ENCODE results near the gene PTPRD.

DNA sequence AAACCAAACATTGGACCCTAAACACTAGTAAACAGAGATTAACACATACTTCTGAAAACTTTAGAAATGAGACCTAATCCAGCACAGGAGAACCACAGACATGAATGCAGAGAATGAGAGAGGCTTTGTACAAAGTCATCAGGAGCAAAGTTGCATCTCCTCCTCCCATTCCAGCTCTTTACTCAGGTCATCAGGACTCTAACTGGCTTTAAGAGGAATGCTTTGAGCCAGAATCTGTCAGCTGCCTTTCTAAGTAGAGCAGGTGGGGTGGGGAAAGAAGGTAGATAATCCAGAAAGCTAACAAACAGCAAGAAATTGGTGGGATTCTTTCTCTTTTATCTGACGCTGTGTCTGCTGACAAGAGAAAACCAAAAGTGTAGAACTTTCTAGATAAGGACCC lies 2230.5 kb downstream of the PTPRD start:
- no peak for TF ChIP-seq POLR2A (IDR thresholded peaks at IDR 0.05)
- TF ChIP-seq, protein P1, sequence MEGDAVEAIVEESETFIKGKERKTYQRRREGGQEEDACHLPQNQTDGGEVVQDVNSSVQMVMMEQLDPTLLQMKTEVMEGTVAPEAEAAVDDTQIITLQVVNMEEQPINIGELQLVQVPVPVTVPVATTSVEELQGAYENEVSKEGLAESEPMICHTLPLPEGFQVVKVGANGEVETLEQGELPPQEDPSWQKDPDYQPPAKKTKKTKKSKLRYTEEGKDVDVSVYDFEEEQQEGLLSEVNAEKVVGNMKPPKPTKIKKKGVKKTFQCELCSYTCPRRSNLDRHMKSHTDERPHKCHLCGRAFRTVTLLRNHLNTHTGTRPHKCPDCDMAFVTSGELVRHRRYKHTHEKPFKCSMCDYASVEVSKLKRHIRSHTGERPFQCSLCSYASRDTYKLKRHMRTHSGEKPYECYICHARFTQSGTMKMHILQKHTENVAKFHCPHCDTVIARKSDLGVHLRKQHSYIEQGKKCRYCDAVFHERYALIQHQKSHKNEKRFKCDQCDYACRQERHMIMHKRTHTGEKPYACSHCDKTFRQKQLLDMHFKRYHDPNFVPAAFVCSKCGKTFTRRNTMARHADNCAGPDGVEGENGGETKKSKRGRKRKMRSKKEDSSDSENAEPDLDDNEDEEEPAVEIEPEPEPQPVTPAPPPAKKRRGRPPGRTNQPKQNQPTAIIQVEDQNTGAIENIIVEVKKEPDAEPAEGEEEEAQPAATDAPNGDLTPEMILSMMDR (IDR thresholded peaks at IDR 0.05): no peak
- no peak for TF ChIP-seq POLR2AphosphoS5 (IDR thresholded peaks at IDR 0.05)
